Muscle layer of colon (tissue), 2 donors: ENCODE measurements around the gene KIF5B.
"Not testable (repeated sequence)": the region's sequence is repeated elsewhere in the genome, so short reads cannot be mapped to it uniquely, and the experiment has no call there.

ENCODE experiments used
- H3K27ac ChIP-seq: one replicate; pipeline ENCODE4 v1.7.0; 2013; ENCODE audit warnings: low read depth, mild to moderate bottlenecking, low read length, moderate library complexity
- H3K27me3 ChIP-seq, 2 donors: one replicate each; pipeline ENCODE4 v1.7.0; 2013; ENCODE audit warnings: low read length in 2 of 2, mild to moderate bottlenecking in 2 of 2; ENCODE audit not compliant: insufficient read depth in 2 of 2, control insufficient read depth in 1 of 2
- H3K36me3 ChIP-seq: one replicate; pipeline ENCODE4 v1.7.0; 2013; ENCODE audit warnings: mild to moderate bottlenecking, low read length; ENCODE audit not compliant: insufficient read depth
- H3K4me1 ChIP-seq: one replicate; pipeline ENCODE4 v1.7.0; 2013; ENCODE audit warnings: mild to moderate bottlenecking, low read length; ENCODE audit not compliant: insufficient read depth
- H3K4me3 ChIP-seq, 2 donors: one replicate each; pipeline ENCODE4 v1.7.0; 2013; ENCODE audit warnings: low read length in 2 of 2, low read depth in 1 of 2, mild to moderate bottlenecking in 1 of 2, moderate library complexity in 1 of 2
- H3K9ac ChIP-seq: one replicate; pipeline ENCODE4 v1.7.0; 2013; ENCODE audit warnings: low read length
- H3K9me3 ChIP-seq: one replicate; pipeline ENCODE4 v1.7.0; 2013; ENCODE audit warnings: mild to moderate bottlenecking, low read length
- donor health status: abdominal sarcoma.
- donor health status: Adenocarcinoma of cecum.

The KIF5B gene

DNA sequence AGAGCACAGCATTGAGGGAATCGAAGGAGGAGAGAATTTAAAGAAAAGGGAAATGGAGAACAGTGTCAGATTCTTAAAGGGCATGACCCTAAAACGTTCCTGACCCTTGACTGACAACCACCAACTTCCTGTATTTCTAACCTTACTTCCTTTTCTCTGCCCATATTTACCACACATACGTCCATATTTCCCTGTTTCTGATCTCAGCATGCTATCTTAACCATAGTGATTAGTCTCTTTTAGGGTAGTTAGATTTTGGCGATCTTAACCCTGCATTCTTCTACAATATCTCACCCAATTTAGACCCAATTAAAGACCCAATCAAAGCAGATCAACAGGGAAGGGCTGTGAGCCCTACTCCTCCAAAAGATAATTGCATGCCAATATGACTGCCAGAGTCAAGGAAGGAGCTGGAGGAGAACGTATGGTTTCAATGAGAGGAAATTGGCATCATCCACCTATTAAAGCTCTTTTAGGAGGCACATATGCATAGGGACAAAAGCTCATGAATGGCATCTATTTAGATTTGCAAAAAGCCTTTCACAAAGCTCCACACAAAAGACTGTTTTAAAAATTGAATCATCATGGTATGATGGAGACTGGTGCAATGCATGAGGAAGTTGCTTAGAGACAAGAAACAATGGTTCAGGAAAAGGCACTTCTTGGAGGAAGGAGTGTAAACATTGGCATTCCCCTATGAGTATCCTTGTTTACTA lies 78.6 kb downstream of the KIF5B start:
- Histone ChIP-seq H3K9ac (no peak overlapping the region), H3K27me3 (no peaks in the 10 kb centered on the region), H3K4me3 (no peak overlapping the region), H3K9me3 (no peaks in the 10 kb centered on the region), H3K36me3 (no peaks in the 10 kb centered on the region), H3K27ac (no peak overlapping the region), H3K4me1 (no peaks in the 10 kb centered on the region)

DNA sequence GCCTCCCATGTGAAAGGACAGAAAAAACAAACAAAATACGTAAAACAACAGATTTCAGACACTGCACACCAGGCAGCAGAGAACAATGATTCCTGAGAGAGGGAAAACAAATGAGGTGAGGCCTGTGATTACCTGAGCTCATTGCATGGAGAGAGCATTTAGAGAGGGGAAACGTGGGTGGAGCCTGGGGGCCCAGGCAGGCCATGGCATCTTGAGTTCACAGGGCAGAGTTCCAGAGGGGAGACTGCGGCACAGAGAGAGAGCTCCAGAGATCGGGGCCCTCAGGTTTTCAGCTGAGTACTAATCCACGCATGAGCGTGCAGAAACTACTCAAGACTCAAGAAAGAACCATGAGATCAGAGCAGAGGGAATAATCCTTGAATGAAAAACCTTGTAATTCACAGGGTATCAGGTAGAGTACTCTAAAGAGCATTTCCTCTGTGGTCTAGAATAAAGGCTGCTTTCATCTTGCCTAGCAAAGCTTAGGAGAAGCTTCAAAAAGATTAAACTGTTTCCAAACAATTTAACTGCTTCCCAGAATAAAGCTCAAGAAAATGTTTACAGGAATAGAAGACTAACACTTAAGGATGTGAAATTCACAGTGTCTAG lies 81.0 kb downstream of the KIF5B start:
- no peaks in the 10 kb centered on the region for H3K4me1 ChIP-seq
- H3K4me3 ChIP-seq: no peak overlapping the region
- no peak overlapping the region for H3K27ac ChIP-seq
- H3K36me3 ChIP-seq: no peaks in the 10 kb centered on the region
- no peak overlapping the region for H3K9ac ChIP-seq
- H3K9me3 ChIP-seq: no peaks in the 10 kb centered on the region
- no peaks in the 10 kb centered on the region for H3K27me3 ChIP-seq

DNA sequence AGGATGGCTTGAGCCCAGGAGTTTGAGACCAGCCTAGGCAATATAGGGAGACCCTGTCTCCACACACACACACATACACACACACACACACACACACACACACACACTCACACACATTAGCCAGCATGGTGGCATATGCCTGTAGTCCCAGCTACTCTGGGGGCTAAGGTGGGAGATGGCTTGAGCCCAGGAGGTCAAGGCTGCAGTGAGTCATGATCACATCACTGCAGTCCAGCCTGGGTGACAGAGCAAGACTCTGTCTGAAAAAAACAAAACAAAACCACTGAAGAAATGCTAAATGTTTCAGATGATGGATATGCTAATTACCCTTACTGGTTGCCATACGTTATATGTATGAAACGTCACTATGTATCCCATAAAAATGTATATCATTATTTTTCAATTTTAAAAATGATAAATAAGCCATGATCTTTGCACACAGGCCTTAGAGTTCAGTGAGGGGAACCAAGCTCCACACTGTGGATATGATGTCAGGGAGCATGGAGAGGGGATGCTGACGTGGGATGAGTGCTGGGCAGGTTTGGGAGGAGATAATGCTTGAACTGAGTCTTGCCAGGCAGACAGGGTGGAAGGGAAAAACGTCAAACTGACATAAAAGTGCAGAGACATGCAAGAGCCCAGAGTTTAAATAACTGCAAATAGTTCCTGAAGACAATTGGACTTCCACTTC lies 81.6 kb downstream of the KIF5B start:
- Histone ChIP-seq H3K27me3 (no peaks in the 10 kb centered on the region), H3K36me3 (no peaks in the 10 kb centered on the region), H3K9me3 (no peaks in the 10 kb centered on the region), H3K27ac (no peak overlapping the region), H3K9ac (no peak overlapping the region), H3K4me3 (no peak overlapping the region), H3K4me1 (no peaks in the 10 kb centered on the region)

DNA sequence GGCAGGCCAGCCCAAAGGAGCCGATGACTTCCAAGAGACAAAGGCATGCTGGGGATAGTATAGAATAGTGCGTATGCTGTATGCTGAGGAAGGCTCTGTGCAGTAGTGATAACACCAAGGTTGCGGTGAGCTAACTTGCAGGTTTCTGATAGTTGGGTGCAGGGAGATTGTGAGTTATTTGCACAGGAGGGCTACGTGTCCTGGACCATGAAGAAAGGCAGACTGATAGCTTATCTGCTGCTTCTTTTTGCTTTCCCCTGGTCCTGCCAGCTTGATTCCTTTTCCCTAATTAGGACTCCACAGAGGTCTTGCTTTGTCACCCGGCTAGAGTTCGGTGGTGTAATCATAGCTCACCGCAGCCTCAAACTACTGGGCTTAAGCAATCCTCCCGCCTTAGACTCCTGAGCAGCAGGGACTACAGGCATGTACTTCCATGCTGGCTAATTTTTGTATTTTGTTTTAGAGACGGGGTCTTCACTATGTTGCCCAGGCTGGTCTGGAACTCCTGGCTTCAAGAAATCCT lies 83.6 kb downstream of the KIF5B start:
- H3K4me1 ChIP-seq: no peaks in the 10 kb centered on the region
- H3K4me3 ChIP-seq: no peak overlapping the region
- no peak overlapping the region for H3K9ac ChIP-seq
- H3K27me3 ChIP-seq: no peaks in the 10 kb centered on the region
- no peak overlapping the region for H3K27ac ChIP-seq
- no peaks in the 10 kb centered on the region for H3K9me3 ChIP-seq
- no peaks in the 10 kb centered on the region for H3K36me3 ChIP-seq

- H3K27ac ChIP-seq, H3K36me3 ChIP-seq, H3K9me3 ChIP-seq, H3K27me3 ChIP-seq, H3K9ac ChIP-seq, H3K4me1 ChIP-seq, H3K4me3 ChIP-seq: not testable (repeated sequence)
Observed at GRCh38 chr10:31969847-31970246, 86.4 kb downstream of the KIF5B start.

GRCh38 chr10:31963589-31963980 lies 92.6 kb downstream of the KIF5B start:
- H3K4me3 ChIP-seq: no peak overlapping the region
- no peak overlapping the region for H3K27ac ChIP-seq
- no peaks in the 10 kb centered on the region for H3K27me3 ChIP-seq
- H3K9ac ChIP-seq: no peak overlapping the region
- no peaks in the 10 kb centered on the region for H3K36me3 ChIP-seq
- H3K9me3 ChIP-seq: no peaks in the 10 kb centered on the region
- H3K4me1 ChIP-seq: no peaks in the 10 kb centered on the region

DNA sequence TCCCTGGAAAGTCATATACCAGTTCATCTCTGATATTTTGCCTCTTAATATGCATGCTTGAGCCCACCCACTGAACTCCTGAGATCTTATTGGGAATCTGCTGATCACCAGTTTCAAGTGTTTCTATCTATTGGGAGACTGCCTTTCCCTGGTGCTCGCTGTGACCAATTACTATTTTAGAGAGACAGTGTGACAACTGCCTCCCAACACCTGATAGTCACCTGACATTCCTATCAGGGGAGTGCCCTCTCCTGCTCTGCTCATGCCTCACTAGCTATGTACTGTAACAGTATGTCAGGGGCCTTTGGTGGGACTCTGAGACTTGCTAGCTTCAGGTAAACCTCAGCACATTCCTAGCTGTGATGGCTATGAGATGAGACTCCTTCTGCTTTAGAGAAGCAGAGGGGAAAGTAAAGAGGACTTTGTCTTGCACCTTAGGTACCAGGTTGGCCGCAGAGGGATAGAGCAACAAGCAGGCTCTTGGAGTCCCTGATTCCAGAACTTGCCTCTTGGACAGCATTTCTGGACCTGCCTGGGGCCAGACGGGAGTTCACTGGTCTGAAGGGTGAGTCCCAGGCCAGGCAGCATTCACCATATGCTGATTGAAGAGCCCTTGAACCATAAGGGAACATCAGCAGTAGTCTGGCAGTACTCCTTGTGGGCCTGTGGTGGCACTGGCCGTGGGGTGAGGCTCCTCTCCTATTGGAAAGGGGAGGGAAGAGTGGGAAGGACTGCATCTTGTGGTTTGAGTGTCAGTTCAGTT lies 93.2 kb downstream of the KIF5B start:
- Histone ChIP-seq H3K27me3 (no peaks in the 10 kb centered on the region), H3K9me3 (no peaks in the 10 kb centered on the region), H3K9ac (no peak overlapping the region), H3K4me3 (no peak overlapping the region), H3K4me1 (no peaks in the 10 kb centered on the region), H3K36me3 (no peaks in the 10 kb centered on the region), H3K27ac (no peak overlapping the region)

GRCh38 chr10:31961277-31962074 lies 94.7 kb downstream of the KIF5B start:
- no peak overlapping the region for H3K9ac ChIP-seq
- H3K27ac ChIP-seq: no peak overlapping the region
- H3K4me3 ChIP-seq: no peak overlapping the region
- no peaks in the 10 kb centered on the region for H3K4me1 ChIP-seq
- no peaks in the 10 kb centered on the region for H3K36me3 ChIP-seq
- no peaks in the 10 kb centered on the region for H3K9me3 ChIP-seq
- no peaks in the 10 kb centered on the region for H3K27me3 ChIP-seq

GRCh38 chr10:31959461-31960173 lies 96.6 kb downstream of the KIF5B start:
- Histone ChIP-seq H3K9me3 (no peaks in the 10 kb centered on the region), H3K27me3 (no peaks in the 10 kb centered on the region), H3K4me3 (no peak overlapping the region), H3K9ac (no peak overlapping the region), H3K36me3 (no peaks in the 10 kb centered on the region), H3K4me1 (no peaks in the 10 kb centered on the region), H3K27ac (no peak overlapping the region)
